GM18909 (cell line): ENCODE data around the gene DNAH17.

Source experiments
- ATAC-seq: cut with Tn5 transposase; IDR thresholded peaks from one replicate; pipeline ENCODE4 v1.9.1; 2021; ENCODE audit warnings: mild to moderate bottlenecking; ENCODE audit not compliant: unreplicated experiment, poor library complexity

The DNAH17 gene

DNA sequence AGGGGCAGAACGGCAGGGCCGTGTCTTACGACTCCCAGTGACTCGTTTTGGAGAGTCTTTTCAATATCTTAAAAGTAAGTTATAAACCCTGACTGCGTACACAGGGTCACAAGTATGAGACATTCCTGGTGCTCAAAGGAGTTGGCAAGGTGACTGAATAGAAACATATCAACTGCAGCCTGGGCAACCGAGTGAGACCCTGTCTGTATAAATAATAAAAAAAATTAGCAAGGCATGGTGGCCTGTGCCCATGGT, 115.5 kb downstream of the DNAH17 start:
- no peak for ATAC-seq

DNA sequence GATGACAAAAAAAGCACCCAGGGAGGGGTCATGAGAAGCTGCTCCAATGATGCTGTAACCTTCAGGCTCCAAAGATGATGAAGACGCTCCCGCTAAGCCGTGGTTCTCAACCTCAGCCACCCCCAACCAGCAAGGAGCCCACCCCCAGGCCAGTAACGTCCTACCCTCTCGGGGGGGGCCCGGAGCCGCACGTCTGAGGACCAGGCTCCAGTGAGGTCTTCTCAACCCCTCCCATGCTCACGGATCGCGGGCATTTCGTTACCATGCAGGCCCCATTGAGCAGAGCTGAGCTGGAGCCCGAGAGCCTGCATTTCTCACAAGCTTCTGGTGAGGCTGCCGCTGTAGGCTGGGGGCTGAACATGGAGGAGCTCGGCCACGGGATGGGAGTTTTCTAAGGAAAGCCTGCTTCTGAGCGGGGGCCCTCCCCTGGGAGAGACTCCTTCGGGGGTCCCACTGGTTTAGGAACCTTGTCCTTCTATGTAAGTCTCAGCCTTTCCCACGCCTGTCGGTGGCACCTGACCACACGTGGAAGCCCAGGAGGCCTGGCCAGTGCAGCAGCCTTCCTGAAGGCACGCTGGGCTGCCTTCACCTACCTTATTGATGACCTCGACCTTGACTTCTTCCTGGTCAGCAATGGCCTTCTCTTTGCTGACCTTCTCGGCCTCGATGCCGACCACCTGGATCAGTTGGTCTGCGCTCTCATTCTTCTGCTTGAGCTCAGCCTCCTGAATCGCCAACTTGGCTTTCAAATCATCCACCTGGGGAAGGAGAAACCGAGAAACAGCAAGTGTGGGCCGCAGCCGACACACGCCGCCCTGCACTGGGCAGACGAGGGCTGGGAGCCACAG, 116.0 kb downstream of the DNAH17 start:
- no peak for ATAC-seq

DNA sequence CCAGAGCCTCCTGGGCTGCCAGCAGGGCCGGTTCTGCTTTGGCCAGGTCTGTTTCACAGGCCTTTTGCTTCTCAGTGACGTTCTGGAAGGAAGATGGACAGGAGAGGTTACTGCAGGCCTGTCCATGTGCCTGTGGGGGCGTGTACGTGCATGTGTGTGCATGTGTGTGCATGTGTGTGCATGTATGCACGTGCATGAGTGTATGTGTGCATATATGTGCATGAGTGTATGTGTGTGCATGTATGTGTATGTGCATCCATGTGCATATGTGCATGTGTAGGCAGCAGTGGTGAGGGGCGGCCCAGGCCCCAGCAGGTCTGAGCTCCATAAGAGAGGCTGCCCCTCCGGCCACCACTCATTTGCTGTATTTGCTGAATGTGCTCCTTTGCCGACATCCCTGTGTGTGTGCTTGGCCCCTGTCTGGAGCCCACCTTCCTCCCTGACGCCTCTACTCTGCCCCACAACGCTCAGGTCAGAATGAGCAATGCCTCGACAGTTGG, 117.0 kb downstream of the DNAH17 start:
- ATAC-seq: no peak

DNA sequence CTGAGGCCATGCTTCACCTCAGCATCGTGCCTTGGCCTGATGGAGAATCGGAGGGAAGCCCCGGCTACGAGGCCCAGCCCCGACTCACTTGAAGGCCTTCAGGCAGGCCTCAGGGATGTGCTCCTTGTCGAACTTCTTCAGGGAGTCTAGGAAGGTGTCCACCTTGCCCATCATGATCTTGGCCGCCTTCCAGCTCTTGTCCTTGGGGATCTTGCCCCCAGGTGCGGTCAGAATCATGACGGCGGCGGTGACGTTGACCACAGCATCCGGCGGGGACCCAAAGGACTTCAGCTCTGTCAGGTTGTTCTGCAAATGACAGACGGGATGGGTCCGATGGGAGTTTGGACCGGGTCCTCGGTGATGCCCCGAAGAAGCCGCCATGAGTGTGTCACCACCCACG, 117.5 kb downstream of the DNAH17 start:
- ATAC-seq: no peak

DNA sequence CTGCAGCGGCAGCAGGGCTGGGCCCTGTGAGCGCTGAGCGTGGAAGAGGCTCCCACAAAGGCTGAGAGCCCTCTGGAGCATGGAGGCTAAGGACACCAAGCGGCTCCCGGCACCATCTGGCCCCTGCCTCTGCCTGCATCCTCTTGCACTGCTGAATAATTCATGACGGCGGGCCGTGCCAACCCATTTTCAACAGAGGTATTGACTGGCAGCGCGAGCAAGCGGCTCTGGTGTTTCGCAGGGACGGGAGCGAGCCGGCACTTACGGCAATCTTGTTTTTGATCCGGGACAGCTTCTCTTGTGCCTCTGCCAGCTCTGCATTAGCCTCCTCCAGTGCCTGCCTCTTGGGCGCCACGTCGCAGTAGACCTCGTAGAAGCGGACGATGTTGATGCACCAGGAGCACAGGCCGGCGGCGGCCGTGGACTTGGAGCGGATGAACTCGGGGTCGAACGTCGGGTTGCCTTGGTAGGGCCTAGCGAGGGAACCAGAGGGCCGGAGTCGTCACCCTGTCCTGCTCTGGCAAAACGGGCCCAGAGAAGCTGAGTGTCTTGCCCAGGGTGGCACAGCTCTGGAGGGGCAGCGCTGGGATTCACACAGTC, 118.4 kb downstream of the DNAH17 start:
- no peak for ATAC-seq

DNA sequence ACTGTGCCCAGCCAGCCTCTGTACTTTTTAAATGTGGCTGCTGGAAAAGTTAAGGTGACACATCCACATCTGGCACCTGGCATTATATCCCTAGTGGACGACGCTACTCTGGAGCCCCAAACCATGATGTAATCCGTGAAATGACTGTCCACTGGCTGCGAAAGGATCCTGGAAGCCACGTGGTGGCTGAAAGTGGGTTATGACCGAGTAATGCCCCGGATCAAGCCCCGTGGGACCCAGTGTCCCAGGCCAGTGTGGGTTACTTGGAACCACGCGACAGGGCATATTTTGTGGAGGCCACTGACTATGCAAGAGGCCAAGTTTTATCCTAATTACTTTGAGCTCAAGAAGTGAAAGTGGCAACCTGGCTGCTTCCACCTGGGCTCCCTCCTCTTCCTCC, 119.1 kb downstream of the DNAH17 start:
- no peak for ATAC-seq

DNA sequence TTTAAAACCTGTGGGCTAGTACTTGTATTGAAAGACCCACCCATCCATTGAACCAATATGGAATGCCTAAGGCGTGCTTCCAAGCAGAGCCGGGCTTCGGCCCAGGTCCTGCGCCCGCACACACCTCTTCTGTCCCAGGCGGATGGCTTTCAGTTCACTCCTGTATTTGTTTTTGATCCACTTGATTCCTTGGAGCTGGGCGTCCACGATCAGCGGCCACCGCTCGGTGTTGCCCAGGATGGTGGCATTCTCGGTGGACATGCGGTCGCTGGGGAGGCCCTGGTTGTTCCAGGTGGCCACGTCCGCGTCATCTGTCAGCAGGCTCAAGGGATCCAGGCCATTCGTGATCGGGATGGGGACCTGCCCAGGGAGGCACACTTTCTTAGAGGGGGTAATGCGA, 122.8 kb downstream of the DNAH17 start:
- ATAC-seq: no peak

DNA sequence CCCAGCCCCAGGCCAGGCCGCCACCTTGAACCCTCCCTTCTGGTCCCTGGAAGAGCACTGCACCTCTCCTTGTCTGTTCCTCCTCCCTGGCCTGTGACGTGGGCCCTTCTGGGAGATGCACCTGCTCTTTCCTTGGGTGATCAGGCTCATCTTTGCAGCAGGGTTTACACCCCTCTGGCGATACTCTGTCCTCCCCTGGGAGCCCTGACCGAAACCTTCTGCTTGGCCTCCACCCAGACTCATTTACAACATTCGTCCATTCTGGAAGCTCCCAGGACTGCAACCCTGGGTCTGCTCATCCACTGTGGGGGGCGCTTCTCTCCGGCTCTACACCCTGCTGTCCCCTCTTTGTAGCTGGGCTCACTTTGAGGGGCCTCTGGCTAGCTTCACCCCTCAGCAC, 125.4 kb downstream of the DNAH17 start:
- ATAC-seq: no peak

DNA sequence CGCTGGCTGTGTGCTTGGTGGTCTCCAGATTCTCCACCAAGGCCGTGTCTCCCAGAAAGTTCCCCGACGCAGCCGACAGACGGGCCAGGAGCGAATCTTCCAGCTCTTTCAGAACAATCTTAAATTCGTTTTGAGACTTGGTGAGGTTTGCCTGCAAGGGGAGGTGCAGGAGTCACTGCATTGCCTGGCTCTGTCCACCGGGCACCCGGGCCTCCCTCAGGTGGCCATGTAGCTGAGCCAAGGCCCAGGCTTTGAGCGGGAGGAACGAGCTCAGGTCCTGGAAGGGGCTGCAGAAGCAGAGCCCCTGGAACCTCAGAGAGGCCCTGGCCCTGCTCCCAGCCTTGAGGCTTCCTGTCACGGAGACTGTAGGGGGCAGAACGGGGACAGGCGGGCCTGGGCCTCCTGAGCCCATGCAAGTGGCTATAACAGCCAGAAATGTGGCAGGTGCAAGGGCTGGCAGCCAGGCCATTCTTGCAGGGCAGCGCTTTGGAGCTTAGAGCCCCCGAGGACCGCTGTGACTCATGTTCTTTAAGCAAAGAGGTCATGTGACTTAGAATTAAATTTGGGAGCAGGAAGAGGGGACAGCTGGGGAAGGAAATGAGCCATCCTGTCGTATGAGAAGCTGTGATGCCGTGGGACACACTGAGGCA, 126.4 kb downstream of the DNAH17 start:
- ATAC-seq: no peak

DNA sequence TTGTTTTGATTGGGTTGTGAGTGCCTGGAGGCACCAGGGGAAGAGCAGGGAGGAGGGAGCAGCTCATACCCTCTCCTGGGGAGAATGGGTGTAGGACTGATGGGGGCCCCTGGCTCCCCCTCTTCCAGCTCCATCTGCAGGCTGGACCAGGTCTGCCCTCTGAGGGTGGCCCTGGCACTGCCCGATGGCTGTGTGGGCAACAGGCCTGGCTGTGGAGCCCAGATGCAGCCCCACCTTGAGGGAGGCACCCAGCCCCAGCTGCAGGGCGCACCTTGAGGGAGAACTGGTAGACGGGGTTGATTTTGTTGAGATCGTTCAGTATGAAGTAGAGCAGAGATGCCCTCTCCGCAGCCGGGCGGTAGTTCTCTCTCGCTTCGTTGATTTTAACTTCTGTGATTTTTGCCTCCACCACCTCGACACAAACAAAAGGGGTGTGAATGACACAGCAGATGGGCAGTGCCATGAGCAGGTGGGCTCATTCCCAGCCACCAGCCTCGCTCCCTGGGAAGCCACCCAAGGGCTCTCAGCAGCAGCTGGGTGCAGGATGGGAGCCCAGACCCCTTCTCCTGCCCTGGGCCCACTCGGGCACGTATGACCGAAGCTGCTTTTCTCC, 127.1 kb downstream of the DNAH17 start:
- ATAC-seq: no peak

DNA sequence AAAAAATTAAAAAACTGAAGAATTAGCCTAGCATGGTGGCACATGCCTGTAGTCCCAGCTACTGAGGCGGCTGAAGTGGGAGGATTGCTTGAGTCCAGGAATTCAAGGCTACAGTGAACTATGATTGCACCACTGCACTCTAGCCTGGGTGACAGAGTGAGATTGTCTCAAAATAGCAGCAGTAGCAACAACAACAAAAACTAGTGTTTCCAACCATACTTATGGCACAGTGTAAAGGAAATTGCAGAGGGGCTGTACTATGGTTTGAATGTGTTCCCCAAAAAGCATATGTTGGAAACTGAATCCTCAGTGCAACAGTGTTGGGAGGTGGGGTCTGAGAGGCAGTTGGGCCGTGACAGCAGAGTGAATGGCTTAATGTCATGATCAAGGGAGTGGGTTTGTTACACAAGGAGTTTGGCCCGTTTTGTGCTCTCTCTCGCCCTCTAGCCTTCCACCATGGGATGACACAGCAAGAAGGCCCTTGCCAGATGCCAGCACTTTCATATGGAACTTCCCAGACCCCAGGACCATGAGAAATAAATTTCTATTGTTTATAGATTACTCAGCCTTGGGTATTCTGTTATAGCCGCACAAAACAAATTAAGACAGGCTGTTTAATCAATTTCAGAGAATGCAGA, 128.7 kb downstream of the DNAH17 start:
- ATAC-seq: no peak

DNA sequence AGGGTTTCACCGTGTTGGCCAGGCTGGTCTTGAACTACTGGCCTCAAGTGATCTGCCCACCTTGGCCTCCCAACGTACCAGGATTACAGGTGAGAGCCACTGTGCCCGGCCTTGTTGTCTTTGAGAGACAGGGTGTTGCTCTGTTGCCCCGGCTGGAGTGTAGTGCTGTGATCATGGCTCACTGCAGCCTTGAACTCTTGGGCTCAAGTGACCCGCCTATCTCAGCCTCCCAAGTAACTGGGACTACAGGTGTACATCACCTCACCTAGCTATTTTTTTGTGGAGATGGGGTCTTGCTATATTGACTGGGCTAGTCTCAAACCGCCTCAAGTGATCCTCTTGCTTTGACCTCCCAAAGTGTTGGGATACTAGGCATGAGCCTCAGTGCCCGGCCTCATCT, 130.4 kb downstream of the DNAH17 start:
- ATAC-seq: no peak

DNA sequence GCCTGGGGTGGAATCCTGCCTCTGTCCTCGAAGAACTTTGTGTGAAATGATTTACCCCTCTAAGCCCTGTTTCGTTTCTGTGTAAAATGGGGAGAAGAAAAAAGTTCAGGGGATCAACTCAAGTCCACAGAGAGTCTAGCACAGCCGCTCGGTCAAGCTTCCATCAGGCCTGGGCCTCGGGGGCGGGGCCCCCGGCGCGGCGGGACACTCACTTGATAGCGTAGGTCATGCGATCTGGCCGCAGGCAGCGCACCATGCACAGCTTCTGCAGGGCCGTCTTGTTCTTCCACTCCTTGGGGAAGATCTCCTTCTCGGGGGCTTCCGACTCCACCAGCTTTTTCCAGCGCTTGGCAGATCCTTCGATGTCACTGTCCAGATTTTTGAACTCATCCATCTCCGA, 132.8 kb downstream of the DNAH17 start:
- no peak for ATAC-seq

DNA sequence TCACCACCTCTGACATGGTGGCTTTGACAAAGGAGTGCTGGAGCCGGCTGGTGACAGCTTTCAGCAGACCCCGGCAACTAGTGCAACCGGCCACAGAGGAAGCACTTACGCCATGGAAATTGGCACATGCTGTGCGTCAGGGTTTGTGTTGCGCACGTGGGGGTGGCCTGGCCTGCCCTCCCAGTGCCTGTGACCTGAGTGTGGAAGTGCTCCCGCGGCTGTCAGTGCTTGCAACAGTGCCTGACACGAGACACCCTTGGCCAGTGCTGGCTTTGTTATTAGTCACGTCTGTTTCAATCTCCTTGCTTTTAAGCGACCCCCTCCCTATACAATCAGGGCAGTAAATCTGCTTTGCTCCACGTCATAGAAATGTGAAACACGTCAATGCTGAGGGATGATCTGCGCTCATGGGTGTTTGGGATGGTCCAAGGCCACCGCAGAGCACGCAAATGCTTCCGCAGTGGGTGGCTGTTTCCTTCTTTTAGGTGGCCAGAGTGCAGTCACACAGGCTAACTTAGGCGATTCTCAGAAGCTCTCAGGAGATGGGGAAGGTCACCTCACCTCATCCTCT, 134.5 kb downstream of the DNAH17 start:
- ATAC-seq: no peak

DNA sequence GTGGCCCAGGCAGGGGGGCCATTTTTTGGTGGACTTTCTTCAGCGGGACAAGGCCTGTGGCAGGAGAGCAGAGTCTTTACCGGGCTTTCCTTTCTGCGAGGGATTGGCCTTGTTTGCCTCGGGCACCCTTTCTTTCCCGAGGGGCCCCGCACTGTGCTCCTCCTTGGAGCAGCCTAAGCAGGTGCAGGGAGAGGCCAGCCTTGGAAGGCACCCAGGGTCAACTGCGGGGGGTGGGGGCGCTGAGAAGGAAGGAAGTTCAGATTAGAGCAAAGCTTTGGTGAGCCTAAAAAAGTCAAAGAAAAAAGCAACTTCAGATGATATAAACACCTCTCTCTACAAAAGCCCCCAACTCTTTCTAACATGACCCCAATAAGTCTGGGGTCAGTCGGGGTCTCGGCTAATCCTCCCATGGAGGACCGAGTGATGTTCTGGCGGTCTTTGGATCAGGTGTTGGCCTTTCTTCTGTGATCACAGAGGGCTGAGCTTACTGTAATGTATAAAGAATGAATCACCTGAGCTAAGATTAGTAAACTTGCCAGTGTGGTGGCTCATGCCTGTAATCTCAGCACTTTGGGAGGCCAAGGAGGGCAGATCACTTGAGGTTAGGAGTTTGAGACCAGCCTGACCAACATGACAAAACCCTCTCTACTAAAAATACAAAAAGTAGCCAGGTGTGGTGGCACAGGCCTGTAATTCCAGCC, 135.8 kb downstream of the DNAH17 start:
- no peak for ATAC-seq

DNA sequence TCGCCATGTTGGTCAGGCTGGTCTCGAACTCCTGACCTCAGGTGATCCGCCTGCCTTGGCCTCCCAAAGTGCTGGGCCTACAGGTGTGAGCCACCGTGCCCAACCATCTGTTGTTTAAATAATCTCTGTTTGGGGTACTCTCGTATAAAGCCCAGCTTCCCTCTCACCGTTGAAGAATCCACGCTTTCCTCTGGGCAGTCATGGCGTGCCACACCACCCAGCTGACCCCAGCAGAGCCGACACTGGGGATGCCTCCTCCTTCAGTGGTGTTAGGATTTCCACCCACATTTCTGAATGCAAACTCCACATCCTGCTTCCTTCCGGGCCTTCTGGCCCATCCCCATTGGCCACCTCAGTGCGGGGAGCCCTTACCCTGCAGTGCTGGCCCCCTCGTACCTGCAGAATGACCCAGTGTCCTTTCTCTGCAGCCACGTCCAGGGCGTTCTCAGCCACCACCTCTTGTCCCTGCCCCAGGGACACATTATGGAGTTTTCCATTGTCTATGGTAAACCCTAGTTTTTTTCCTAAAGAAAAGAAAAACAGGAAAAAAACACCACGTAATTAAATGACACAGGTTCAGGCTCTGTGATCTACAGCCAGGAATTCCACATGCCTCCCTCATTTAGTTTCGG, 138.4 kb downstream of the DNAH17 start:
- ATAC-seq: no peak

DNA sequence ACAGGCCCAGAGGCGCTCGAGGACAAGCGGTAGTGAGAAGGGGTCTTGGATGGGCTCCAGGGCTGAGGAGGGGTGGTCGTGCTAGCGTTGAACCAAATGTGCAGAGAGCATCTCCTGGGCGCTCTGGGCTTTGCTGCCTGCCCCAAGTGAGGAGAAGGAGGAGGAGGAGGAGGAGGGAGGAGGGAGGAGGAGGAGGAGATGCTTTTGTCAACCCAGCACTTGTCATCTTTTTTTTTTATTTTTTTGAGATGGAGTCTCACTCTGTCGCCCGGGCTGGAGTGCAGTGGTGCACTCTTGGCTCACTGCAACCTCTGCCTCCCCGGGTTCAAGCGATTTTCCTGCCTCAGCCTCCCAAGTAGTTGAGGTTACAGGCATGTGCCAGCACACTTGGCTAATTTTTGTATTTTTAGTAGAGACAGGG, 138.9 kb downstream of the DNAH17 start:
- no peak for ATAC-seq

DNA sequence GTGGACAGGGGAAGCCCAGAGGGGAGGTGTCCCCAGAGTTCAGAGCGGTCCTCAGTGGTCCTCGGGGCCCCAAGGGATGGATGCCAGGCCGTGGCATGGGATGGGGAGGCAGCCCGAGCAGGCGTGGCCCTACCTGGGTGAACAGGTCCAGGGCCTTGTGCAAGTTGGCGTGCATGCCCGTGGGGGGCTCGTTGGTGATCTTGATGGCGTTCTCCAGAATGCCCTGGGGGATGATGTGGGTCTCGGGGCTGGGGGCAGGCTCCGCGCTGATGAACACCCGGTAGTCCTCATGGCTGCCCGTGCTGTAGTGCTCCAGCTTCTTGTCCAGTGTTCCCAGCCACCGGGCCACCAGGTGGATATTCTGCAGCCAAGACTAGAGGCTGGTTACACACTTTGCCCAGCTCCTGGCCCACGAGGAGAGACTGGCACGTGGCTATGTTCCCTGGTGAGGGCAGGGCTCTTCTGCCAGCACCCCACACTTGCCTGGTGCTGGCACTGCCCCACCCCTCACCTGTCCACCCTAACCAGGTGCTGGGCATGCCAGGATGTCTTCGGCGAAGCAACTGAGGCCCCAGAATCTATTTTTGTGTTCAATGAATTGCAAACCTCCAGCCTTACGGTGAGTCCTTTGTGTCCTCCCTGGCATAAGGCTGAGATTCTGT, 139.6 kb downstream of the DNAH17 start:
- ATAC-seq: no peak
